NCI-H510A treated with DMSO at 0.1 percent for 48 hours (cell line): ENCODE data around the gene ZBTB18.
"Not testable (repeated sequence)": the region's sequence is repeated elsewhere in the genome, so short reads cannot be mapped to it uniquely, and the experiment has no call there.

Source experiments
- DNase-seq: peaks from one replicate; lab custom pipeline; 2025; lab: John Stamatoyannopoulos, UW

The ZBTB18 gene

DNA sequence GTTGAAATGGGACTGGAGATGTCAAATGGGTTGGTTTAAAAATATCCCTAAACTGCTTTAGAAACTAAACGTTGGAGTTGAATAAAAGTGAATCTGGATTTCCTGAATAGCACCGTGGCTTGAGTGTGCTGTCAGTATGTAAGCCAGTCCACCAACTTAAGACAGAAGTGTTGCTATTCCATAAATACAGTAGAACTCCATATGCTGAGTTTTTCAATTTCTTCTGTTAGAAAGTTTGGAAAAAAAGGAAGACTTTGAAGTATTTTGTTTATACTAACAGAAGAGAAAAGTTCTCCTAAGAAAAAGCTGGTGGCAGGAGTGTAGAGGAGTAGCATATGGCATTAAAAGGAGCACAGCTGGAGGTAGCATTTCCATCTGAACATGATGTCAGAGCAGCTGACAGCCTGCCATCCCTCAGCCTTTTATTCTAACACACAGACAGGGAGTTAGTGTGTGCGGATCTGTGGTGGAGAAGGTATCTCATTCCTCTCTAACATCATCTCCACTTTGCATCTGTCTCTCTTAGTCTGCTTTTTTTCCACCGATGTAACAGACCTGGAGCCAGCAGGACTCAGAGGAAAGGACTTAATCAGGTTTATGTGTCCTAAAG is at the start of gene ZBTB18:
ZBTB18 (plus strand) TSS at position 449 of the 610 bp plus-strand sequence; CDS start at position 598, 149 bp downstream.
- peak; percentile 79 for DNase-seq

DNA sequence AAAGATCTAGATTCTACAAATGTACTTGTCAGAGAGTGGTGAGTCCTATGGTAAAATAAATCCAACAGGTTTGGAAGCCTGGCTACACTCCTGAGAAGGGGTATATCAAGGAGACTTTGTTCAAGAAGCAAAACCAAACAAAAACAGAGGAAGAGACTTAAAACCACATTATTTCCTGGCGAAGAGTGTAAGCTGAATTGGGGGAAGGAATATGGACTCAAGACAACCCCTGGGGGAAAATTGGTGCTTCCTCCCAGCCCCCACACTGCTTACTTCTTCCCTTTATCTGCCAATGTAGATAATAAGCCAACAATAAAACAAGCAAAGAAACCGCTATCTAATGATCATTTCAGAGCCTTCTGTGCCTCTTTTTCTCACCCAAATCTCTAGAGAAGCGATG is 48.4 kb upstream of the ZBTB18 start:
- DNase-seq = no peak

DNA sequence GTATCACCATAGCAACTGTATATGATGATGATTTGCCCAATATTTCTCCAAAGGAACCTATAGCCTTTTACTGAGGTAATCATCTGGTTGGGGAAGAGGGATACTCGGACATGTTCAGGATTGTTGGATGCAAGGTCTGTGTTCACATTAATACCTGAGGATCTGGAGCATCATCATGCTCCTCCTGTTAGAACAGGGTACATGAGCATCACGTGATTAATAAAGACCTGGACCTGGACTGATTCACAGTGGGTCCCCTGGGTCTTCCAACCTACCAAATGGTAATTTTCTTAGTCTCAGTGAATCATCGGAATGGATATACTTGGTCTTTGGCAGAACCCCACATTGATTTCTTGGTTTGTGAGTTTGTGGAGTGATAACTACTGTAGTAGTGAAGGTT is 45.6 kb upstream of the ZBTB18 start:
- no peak for DNase-seq

DNA sequence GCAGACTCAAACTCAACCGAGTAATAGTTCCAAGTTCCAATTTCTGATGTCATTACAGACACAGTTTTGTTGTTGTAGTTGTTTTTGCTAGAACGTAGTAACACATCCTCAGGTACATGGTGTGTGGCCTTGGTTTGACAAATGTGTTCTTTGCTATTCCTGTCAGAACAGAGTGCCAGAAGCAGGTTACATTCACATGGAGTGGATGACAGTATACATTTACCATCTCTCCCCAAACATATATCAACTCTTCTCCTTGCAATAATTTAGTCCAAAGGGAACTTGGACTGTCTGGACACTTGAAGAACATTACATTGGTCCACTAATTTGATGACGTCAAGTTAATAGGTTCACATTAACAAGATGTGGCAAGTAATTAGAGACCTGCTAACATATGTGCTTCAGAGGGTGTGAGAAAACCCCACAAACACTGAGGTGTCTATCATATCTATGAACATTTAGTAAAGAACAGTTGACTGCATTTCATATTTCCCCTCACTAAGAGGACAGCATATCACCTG is 44.6 kb upstream of the ZBTB18 start:
- no peak for DNase-seq

DNA sequence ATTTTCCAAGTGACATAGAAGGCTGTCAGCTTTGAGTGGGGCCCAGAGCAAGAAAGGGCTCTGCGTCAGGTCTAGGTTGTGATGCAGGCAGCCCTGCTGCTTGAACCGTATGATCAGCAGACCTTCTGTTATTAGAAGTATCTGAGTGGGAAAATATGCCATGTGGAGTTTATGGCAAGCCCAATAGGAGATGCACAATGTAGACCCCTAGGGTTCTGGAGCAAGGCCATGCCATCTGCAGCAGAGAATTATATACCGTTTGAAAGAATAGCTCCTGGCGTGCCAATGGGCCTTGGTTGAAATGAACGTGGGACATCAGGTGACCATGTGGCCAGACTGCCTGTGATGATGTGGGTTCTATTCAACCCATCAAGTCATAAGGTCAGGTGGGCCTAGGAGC is 44.1 kb upstream of the ZBTB18 start:
- no peak for DNase-seq

DNA sequence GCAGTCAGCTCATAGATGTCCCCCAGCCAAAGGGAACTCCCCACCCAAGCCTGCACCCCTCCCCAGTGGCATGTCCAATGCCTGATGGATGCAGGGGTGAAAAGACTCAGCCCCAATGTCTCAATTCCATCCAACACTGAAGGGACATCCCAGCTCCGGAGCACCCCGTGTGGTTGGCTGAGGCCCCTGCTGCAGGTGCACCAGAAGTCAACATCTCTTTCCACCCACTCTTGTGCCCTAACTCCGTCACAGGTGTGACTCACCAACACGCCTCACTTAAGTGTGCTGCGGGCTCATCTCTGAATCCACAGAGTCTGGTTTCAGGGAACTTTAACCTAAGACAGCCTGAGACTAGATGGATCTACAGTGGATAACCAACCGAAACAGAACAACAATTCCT is 40.9 kb upstream of the ZBTB18 start:
- no peak for DNase-seq

DNA sequence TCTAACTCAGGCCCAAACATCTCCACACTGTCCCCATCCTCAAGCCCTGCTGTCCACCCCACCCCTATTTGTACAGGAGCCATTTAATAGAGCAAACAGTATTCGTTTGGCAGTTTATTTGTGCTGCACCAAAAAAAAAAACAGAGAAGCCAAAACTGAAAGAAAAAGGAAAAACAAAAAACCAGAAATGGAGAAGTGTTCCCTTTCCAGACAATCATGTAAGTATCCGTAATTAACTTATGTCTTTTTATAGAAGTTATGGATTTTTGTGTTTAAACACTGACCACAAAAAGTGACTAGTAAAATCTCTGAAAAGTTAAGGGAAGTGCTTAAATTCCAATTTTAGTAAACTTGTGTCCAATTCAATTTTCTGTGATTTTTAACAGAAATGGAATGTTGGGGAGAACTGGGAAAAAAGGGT is 40.4 kb upstream of the ZBTB18 start:
- DNase-seq = no peak

DNA sequence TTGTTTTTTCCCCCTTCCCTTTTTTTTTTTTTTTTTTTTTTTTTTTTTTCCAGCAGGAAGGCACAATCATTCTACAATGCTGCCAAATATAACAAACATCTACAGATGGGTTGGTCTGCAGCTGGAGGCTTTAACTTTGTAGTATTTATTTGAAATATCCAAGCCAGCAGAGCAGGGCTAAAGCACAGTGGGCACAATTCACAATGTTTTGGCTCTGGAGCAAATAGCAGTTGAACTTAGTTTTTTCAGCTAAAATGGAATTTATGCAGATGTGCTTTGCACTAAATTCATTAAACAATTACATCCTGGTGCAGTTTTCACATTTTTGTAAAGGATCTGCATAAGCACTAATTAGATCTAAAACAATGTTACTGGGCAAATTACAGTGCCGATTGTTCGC is 39.8 kb upstream of the ZBTB18 start:
- DNase-seq = no peak

DNA sequence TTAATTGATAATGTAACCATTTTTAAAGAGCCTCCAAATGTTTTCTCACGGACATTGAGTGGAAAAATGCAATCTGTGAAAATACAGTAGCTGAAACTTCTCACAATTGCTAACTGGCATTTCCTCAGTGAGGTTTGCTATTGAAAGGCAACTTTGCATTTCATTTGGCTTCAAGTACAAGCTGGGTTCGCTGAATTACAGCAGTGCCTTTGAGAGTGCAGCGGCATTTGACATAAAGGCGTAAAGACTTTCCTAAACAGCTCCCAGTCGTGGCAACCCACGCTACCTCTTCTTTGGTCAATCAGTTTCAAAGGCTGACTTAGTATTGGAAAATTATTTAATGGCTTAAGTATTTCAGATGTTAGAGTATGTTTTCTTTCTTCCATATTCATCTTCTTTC is 39.3 kb upstream of the ZBTB18 start:
- DNase-seq = no peak

DNA sequence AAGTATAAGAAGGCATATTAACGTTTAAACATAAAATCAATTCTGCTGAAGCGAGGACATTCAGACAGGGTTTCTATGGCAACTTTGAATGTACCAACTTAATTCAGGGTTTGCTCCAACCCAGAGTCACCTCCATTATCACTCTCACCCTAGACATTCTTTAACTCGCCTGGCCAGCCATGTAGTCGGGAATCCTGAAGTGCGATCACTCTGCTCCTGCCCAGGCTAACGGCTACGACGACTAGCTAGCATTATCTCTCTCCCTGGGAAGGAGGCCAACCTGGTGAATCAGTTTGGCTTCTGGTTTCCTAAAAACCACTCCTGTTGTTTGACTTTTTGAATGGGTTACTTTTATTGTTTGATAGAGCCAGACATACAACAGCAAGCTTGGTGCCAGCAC is 38.9 kb upstream of the ZBTB18 start:
- no peak for DNase-seq

DNA sequence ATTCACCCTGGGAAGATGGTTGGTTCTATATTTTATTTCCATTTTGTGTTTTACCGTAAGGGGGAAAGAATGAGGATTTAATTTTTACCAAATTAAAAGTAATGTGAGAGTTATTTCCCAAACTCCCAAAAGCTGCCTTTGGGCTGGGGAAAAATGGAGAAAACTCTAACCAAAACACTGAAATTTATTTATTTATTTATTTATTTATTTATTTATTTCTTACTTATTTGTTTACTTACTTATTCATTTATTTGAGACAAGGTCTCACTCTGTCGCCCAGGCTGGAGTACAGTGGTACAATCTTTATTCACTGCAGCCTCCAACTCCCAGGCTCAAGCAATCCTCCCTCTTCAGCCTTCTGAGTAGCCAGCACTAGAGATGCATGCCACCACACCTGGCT is 38.0 kb upstream of the ZBTB18 start:
- no peak for DNase-seq

DNA sequence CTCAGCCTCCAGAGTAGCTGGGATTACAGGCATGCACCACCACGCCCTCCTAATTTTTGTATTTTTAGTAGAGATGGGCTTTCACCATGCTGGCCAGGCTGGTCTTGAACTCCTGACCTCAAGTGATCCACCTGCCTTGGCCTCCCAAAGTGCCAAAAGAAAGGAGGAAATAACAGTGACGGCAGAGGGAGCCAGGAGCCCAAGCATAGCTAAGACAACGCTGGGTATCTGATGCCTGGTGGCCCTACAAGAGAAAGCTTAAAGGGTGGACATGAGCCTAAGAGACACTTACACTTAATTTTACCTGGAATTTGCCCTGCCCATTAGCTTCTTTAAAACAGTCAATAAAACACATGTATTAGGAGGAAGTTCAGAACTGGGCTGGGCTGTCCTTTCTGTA is 36.2 kb upstream of the ZBTB18 start:
- DNase-seq = not testable (repeated sequence)

DNA sequence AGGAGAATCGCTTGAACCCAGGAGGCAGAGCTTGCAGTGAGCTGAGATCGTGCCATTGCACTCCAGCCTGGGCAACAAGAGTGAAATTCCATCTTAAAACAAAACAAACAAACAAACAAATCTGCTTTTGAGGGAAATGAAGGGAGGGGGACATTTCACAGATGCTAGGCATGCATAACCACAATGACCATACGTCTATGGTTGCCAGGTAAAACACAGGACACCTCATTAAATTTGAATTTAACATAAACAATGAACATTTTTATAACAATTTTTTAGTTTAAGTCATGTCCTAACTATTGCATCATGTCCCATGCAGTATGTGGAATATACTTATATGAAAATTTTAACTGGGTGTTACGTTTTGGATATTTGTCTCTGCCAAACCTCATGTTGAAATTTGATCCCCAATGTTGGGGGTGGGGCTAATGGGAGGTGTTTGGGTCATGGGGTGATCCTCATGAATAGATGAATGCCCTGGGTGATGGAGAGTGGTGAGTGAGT is 31.0 kb upstream of the ZBTB18 start:
- no peak for DNase-seq

DNA sequence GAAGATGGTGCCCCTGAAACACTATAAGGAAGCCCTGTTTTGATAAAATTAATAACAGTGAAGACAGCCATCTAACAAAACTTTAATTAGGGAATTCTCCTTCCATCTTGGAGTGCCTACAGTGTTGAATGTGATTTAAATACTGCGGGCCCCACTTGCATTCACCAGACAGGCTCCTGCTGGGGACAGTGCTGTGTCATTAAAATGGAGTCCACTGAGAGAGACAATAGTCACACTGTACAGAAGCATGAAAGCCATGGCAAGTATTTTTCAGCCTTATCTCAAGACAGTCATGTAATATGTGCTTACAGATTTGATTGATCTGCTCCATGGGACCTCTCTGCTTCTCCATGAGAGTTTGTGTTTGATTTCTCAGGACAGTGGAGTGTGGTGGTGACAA is 29.7 kb upstream of the ZBTB18 start:
- no peak for DNase-seq

DNA sequence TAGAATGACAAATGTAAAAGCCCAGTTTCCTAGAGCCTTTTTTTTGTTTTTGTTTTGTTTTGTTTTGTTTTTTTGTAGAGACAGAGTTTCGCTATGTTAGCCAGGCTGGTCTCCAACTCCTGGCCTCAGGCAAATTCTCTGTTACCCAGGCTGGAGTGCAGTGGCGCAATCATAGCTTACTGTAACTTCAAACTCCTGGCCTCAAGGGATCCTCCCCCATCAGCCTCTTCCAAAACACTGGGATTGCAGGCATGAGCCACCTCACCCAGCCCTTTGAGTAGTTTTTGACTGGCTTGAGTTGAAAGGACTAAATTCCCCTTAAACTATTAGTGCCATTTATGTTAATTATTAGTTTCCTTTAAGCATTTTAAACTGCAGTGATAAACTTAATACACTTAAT is 28.8 kb upstream of the ZBTB18 start:
- no peak for DNase-seq

DNA sequence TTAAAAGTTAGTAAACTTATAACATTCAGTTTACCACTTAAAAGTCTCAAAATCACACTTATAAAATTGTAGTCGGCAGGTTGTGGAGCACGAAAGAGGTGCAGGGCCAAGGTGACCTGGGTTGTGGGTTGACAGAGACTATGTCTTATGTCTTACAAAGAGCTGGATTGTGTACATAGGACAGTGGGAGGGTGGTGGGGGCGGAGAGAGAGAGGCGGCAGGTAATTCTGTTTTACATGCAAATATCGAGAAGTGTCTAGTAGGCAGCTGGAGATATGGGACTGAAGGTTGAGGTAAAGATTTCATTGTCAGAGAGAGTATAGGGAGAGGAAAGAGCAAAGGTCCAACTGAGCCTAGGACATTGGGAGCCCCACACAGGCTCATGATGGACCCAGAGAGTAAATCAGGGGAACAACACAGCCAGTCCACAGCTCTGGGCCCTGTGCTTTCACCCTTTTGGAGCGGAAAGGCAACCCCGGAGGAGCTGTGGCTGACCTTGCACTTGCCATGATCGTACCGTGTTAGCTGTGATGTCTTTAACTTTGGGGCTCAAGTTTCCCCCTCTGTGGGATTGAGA is 28.1 kb upstream of the ZBTB18 start:
- no peak for DNase-seq

DNA sequence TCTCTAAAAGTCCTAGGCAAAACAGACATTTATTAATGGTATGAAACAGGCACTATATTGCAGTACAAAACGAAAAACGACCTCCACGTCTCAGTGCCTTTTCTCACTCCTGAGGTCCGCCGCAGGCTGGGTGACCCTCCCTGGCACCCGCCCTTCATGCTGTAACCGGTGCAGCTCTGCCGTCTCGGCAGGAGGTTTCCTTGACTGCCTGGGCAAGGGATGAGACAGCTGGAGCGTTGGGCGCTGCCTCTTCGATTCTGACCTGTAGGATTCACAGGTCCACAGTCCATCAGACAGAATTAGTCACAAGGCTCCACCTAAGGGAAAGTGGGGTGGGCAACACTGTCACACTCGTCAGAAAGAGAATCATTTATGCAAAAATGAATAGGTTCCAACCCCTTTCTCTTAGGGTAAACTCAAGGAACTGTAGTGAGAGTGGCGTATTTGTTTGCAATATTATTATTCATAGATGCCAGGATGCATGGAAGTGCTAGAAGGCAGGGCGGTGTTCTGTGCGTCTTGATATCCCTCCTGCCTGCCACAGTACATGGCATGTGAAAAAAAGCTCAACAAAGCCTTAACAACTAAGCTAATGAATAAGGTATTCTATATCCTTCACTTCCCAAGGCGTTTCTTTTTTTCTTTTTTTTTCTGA is 23.5 kb upstream of the ZBTB18 start:
- no peak for DNase-seq

DNA sequence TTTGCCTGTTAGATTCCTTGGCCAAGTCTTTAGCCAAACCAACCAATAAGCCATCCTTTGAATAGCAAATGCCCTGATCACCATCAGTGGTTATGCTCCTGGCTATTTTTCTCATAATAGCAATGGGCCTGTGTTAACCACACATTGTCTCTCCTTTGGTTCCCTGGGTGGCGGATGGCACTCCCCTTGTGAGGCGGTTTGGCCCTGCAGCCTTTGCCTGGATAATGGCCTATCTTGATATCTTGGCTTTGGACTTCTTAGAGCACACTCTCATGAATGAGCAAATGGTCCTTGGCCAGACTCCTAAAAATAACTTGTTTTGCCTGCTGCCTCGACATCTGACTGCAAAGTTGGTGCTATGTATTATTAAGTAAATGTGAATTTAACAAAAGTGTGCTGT is 22.4 kb upstream of the ZBTB18 start:
- DNase-seq = no peak

DNA sequence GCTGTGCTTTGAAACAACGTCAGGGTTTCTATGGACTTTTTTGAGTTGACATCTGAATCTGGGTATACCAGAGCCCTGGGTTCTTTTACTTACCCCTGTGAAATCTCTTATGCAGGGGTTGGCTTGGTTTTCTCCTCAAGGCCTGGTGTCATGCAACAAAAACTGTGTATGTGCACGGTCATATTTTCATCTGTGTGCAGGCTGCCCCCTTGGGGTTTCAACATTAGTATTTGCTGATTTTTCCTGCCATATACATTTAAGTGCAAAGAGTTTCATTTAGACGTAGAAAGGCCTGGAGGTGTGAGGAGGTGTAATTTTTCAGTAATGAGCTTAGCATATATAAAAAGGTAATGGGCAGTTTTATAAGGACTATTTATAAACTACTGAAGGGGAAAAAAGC is 22.0 kb upstream of the ZBTB18 start:
- no peak for DNase-seq

DNA sequence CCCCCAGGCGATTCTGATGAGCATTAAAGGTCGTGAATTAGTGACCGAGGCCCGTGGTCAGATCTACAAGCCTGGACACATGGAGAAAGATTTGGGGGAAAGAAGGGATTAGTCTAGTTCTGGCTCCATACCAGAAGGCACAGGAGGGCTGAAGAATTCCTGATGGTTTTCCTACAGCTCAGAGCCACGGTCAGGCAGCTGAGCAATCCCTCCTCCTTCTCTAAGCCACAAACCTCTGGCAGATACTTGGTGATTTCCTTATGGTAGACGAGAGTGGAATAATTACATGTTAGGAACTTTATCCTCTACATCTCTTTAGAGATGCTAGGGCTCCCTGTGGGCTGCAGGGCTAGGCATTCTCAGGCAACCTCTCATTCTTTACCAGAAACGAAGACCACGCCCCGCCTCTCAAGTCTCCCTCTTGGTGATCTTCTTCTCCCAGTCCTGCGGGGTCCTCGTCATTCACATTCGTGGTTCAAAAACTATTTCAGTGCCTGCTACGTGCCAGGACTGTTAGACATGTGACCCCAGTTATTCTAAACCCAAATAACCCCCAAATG is 20.5 kb upstream of the ZBTB18 start:
- DNase-seq = no peak

DNA sequence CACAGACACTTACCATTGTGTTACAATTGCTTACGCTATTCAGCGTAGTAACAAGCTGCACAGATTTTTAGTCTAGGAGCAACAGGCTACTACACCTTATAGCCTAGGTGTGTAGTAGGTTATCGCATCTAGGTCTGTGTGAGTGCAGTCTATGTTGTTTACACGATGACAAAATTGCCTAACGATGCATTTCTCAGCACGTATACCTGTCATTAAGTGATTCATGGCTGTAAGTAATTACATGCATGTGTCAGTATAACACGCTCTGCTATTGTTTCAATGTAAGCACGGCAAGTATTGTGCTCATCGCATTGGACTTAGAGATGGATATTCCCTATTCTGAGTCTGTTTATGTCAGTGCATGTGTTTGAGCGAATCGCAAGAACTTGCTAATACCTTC is 15.7 kb upstream of the ZBTB18 start:
- no peak for DNase-seq

DNA sequence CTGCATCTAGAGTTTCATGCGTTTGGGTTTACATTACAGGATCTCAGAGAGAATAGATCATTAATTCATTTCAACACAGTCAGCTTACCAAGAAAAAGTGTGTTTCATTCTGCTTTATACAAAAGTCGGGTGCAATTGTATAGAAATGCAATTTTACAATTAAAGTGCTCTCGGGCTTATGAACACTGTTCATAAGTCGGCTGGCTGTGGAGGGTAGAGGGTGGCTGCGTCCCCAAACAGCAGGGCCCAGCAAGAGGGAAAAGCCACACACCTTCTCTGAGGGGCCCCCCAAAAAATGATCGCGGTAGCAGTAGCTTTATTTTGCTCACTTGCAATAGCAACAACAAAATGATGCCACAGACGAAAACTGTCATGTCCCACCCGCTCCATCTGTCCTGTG is 13.8 kb upstream of the ZBTB18 start:
- no peak for DNase-seq

DNA sequence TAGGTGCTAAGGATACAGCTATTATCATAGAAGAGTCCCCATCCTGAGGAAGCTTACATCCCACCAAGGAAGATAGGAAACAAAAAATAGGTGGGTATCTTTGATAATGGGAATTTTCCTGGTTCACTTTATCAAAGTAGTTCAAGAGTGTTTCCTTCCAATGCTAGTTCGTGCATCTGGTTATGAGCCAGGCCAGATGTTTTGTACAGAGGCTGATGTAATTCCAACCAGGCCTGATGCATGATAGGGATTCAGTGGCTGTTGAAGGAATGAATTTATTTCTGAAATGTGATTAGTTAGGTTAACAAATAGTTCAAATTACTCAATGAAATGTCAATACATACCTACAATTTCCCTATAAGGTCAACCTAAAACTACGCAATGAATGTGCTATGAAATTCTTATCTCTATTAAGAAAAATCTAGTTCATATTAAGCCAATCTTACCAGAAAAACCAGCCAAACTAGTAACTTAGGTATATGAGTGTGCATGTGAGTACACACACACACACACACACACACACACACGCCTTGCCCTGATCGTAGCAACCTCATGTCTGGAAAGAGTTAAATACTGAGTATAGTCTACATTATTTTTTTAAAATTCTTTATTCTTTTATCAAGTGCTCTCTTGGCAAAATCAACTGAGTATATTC is 9.5 kb upstream of the ZBTB18 start:
- DNase-seq = no peak
